SK-N-SH (cell line): ENCODE measurements around the gene DHX35. TPM values are rescaled to one million over a fixed set of nuclear protein-coding genes. Genes with fewer than 3 reads are reported as not detected.
A peak's percentile ranks its signal among the peaks of the same experiment; 100 is the strongest.

Experiments
- CTCF ChIA-PET: fragments of 300-600, 350-600 bp; formaldehyde crosslinking; extraction: SDS; loops from one replicate; lab custom pipeline; 2021; lab: Yijun Ruan, JAX
- POLR2A ChIA-PET: fragments of 350-600 bp; sonication (Branson Sonifier 250); formaldehyde crosslinking; extraction: SDS; loops from one replicate; lab custom pipeline; 2020; ENCODE audit warnings: antibody characterized with exemption, inconsistent platforms; lab: Yijun Ruan, JAX
- DNase-seq: peaks from one replicate; pipeline ENCODE4 v3.0.0; 2012
- H2AFZ ChIP-seq: fragments of 200-600 bp; sonication (generic); 2 replicates; pipeline ENCODE4 v1.8.1; 2016; ENCODE audit warnings: antibody characterized with exemption, mild to moderate bottlenecking, low read depth
- H3F3A ChIP-seq: fragments of 200-600 bp; sonication (generic); replicated peaks from 2 replicates; pipeline ENCODE3; 2016; ENCODE audit warnings: antibody characterized with exemption, mild to moderate bottlenecking; ENCODE audit not compliant: insufficient read depth
- H3K27ac ChIP-seq, 2 experiments: fragments of 200-500 bp in 1 of 2; fragments of 200-600 bp in 1 of 2; sonication (Bioruptor generic) in 1 of 2; sonication (generic), shearing (Covaris generic) in 1 of 2; 2 replicates each; pipeline versions ENCODE4 v1.5.1 to v1.6.1; 2014 to 2016; ENCODE audit warnings: low read depth in 2 of 2, inconsistent platforms in 1 of 2, low read length in 1 of 2, mild to moderate bottlenecking in 1 of 2, mixed read lengths in 1 of 2
- H3K27me3 ChIP-seq: fragments of 200-600 bp; sonication (generic), shearing (Covaris generic); 2 replicates; pipeline ENCODE4 v1.6.1; 2016; ENCODE audit warnings: mixed run types; ENCODE audit not compliant: insufficient read depth
- H3K36me3 ChIP-seq, 2 experiments: fragments of 200-500 bp in 1 of 2; fragments of 200-600 bp in 1 of 2; sonication (Bioruptor generic) in 1 of 2; sonication (generic) in 1 of 2; replicated peaks in 1 of 2; 2 replicates each; pipeline versions ENCODE3 to v1.5.1; 2014 to 2016; ENCODE audit warnings: low read length in 1 of 2, mild to moderate bottlenecking in 1 of 2; ENCODE audit not compliant: insufficient read depth in 2 of 2, control insufficient read depth in 1 of 2
- H3K4me1 ChIP-seq, 2 experiments: fragments of 200-500 bp in 1 of 2; fragments of 200-600 bp in 1 of 2; sonication (Bioruptor generic) in 1 of 2; sonication (generic), shearing (Covaris generic) in 1 of 2; 2 replicates each; pipeline versions ENCODE4 v1.5.1 to v1.6.1; 2014 to 2016; ENCODE audit warnings: low read depth in 1 of 2, low read length in 1 of 2, mixed run types in 1 of 2; ENCODE audit not compliant: insufficient read depth in 2 of 2, control insufficient read depth in 1 of 2
- H3K4me2 ChIP-seq: fragments of 200-600 bp; sonication (generic), shearing (Covaris generic); 2 replicates; pipeline ENCODE4 v1.6.1; 2017; ENCODE audit warnings: mixed run types
- H3K4me3 ChIP-seq, 2 experiments: fragments of 200-500 bp in 1 of 2; fragments of 200-600 bp in 1 of 2; sonication (Bioruptor generic) in 1 of 2; sonication (generic), shearing (Covaris generic) in 1 of 2; 2 replicates each; pipeline versions ENCODE4 v1.5.1 to v1.8.1; 2014 to 2016; ENCODE audit warnings: low read depth in 2 of 2, inconsistent platforms in 1 of 2, low read length in 1 of 2, mild to moderate bottlenecking in 1 of 2, mixed read lengths in 1 of 2, moderate library complexity in 1 of 2
- H3K79me2 ChIP-seq: fragments of 200-600 bp; sonication (generic); 2 replicates; pipeline ENCODE4 v1.8.1; 2017; ENCODE audit warnings: mild to moderate bottlenecking; ENCODE audit not compliant: insufficient read depth
- H3K9ac ChIP-seq: fragments of 200-600 bp; sonication (generic); 2 replicates; pipeline ENCODE4 v1.6.1; 2017; ENCODE audit warnings: mixed run types
- H3K9me2 ChIP-seq: fragments of 200-600 bp; sonication (generic); 2 replicates; pipeline ENCODE4 v1.6.1; 2017; ENCODE audit warnings: mixed run types
- H3K9me3 ChIP-seq: fragments of 200-600 bp; sonication (generic); 2 replicates; pipeline ENCODE4 v1.6.1; 2017; ENCODE audit warnings: mixed run types, mild to moderate bottlenecking, moderate library complexity
- H4K20me1 ChIP-seq: fragments of 200-600 bp; sonication (generic); 2 replicates; pipeline ENCODE4 v1.6.1; 2017; ENCODE audit warnings: mild to moderate bottlenecking, mixed run types; ENCODE audit not compliant: insufficient read depth
- CHD2 ChIP-seq: fragments of 150-350 bp; IDR thresholded peaks from 2 replicates; pipeline ENCODE4 v1.6.1; 2018; ENCODE audit warnings: low read length; ENCODE audit not compliant: partially characterized antibody
- EP300 ChIP-seq, 2 experiments: IDR thresholded peaks; 2 replicates each; pipeline versions ENCODE4 v1.4.0 to v1.6.1; 2012; ENCODE audit warnings: borderline replicate concordance in 1 of 2, low read depth in 1 of 2, low read length in 1 of 2
- EZH2phosphoT487 ChIP-seq: fragments of 200-600 bp; sonication (generic); IDR thresholded peaks from 2 replicates; pipeline ENCODE4 v1.6.1; 2017; ENCODE audit warnings: low read depth, mixed run types, mild to moderate bottlenecking, antibody characterized with exemption, moderate library complexity, borderline replicate concordance
- FOSL2 ChIP-seq: IDR thresholded peaks from 2 replicates; pipeline ENCODE4 v1.4.0; 2012; ENCODE audit warnings: low read depth, mild to moderate bottlenecking, moderate library complexity, borderline replicate concordance
- FOXJ3 ChIP-seq: sonication (generic); formaldehyde crosslinking; IDR thresholded peaks from 2 replicates; pipeline ENCODE4 v1.5.1; 2020; ENCODE audit warnings: mild to moderate bottlenecking, missing genetic modification reagents
- FOXM1 ChIP-seq: IDR thresholded peaks from 2 replicates; pipeline ENCODE4 v1.4.0; 2012; ENCODE audit warnings: low read depth, mild to moderate bottlenecking
- GABPA ChIP-seq: IDR thresholded peaks from 2 replicates; pipeline ENCODE4 v1.4.0; 2012; ENCODE audit warnings: low read depth, mild to moderate bottlenecking
- JUND ChIP-seq: IDR thresholded peaks from 2 replicates; pipeline ENCODE4 v1.4.0; 2012
- MXI1 ChIP-seq: IDR thresholded peaks from 2 replicates; pipeline ENCODE4 v1.6.1; 2012; ENCODE audit warnings: mild to moderate bottlenecking, low read depth, low read length, improper control_type of control experiment
- NFIC ChIP-seq: IDR thresholded peaks from 2 replicates; pipeline ENCODE4 v1.4.0; 2012; ENCODE audit warnings: borderline replicate concordance
- NRF1 ChIP-seq: IDR thresholded peaks from 2 replicates; pipeline ENCODE4 v1.6.1; 2012; ENCODE audit warnings: low read depth, mild to moderate bottlenecking, low read length
- POLR2AphosphoS5 ChIP-seq: IDR thresholded peaks from 2 replicates; pipeline ENCODE4 v1.6.1; 2012; ENCODE audit warnings: low read depth, low read length
- RAD21 ChIP-seq: IDR thresholded peaks from 2 replicates; pipeline ENCODE4 v1.6.1; 2012; ENCODE audit warnings: mild to moderate bottlenecking, low read length
- RCOR1 ChIP-seq: fragments of 150-350 bp; IDR thresholded peaks from 2 replicates; pipeline ENCODE4 v1.6.1; 2017; ENCODE audit warnings: antibody characterized with exemption, low read length
- RFX5 ChIP-seq: IDR thresholded peaks from 2 replicates; pipeline ENCODE4 v1.6.1; 2012; ENCODE audit warnings: mild to moderate bottlenecking, improper control_type of control experiment, low read length
- RXRA ChIP-seq: IDR thresholded peaks from 2 replicates; pipeline ENCODE4 v1.4.0; 2012; ENCODE audit warnings: low read depth, mild to moderate bottlenecking, borderline replicate concordance
- SIN3A ChIP-seq: IDR thresholded peaks from 2 replicates; pipeline ENCODE4 v1.6.1; 2012; ENCODE audit warnings: low read depth, mild to moderate bottlenecking, low read length, moderate library complexity, borderline replicate concordance
- TAF1 ChIP-seq: IDR thresholded peaks from 2 replicates; pipeline ENCODE4 v1.6.1; 2012; ENCODE audit warnings: low read depth, mild to moderate bottlenecking, low read length, moderate library complexity, borderline replicate concordance
- TCF12 ChIP-seq: IDR thresholded peaks from 2 replicates; pipeline ENCODE4 v1.4.0; 2012
- TEAD4 ChIP-seq: IDR thresholded peaks from 2 replicates; pipeline ENCODE4 v1.4.0; 2012; ENCODE audit warnings: mild to moderate bottlenecking, borderline replicate concordance; ENCODE audit not compliant: insufficient read depth
- USF2 ChIP-seq: fragments of 150-350 bp; IDR thresholded peaks from 2 replicates; pipeline ENCODE4 v1.6.1; 2017; ENCODE audit warnings: antibody characterized with exemption, low read length, low read depth, borderline replicate concordance
- YY1 ChIP-seq: IDR thresholded peaks from 2 replicates; pipeline ENCODE4 v1.4.0; 2012; ENCODE audit warnings: low read depth, mild to moderate bottlenecking
- WGBS: methylation state at CpG from one replicate; pipeline ENCODE4 v1.1.6; 2017; ENCODE audit warnings: low lambda C conversion rate; 5-methylcytosine and 5-hydroxymethylcytosine counted together
- polyA plus RNA-seq, 3 experiments: library from polyadenylated mRNA; depleted of rRNA; stranded (reverse); fragments of >200 nt; gene quantifications; 2 replicates each; pipeline ENCODE4 v1.2.3, GENCODE V29; 2012
- TF ChIP-seq, protein P1 (sequence below): IDR thresholded peaks from 2 replicates; pipeline ENCODE4 v1.6.1; 2012; ENCODE audit warnings: mild to moderate bottlenecking, low read depth, low read length, moderate library complexity
- TF ChIP-seq, protein P2 (sequence below): IDR thresholded peaks from 2 replicates; pipeline ENCODE4 v1.4.0; 2012; ENCODE audit warnings: low read depth
- TF ChIP-seq, protein P3 (sequence below): IDR thresholded peaks from 2 replicates; pipeline ENCODE4; 2012

Gene DHX35
- polyA plus RNA-seq, 1 of the 3 experiments (the other 2 are of a cell fraction) = 17.1 TPM

DNA sequence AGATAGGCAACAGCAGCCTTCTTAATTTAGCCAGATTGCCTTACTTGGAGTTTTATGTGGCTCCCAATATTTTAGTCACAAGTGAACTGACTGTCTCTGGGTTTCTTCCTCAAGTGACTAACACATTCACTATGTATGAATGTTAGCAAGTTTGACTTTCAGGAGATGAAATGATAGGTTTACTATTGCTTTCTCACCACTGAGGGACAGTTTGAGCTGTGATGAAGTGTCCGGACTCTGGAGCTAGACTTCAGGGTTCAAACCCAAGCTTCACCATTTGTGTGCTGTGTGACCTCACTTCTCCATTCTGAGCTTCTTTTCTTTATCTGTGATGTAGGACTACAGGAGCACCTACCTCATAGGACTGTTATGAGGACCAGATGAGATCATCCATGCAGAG, 8.2 kb downstream of the DHX35 start:
- Histone ChIP-seq H3K27ac (peak overlapping the region in 1 of 2 experiments; percentile 90; a peak in 2 of 4 replicates), H3K9me2 (no peaks in the 10 kb centered on the region), H3K27me3 (no peaks in the 10 kb centered on the region), H3K79me2 (peaks cover 53% of the 10 kb centered on the region), H3K4me3 (no peak overlapping the region)
- TF ChIP-seq, protein P1, sequence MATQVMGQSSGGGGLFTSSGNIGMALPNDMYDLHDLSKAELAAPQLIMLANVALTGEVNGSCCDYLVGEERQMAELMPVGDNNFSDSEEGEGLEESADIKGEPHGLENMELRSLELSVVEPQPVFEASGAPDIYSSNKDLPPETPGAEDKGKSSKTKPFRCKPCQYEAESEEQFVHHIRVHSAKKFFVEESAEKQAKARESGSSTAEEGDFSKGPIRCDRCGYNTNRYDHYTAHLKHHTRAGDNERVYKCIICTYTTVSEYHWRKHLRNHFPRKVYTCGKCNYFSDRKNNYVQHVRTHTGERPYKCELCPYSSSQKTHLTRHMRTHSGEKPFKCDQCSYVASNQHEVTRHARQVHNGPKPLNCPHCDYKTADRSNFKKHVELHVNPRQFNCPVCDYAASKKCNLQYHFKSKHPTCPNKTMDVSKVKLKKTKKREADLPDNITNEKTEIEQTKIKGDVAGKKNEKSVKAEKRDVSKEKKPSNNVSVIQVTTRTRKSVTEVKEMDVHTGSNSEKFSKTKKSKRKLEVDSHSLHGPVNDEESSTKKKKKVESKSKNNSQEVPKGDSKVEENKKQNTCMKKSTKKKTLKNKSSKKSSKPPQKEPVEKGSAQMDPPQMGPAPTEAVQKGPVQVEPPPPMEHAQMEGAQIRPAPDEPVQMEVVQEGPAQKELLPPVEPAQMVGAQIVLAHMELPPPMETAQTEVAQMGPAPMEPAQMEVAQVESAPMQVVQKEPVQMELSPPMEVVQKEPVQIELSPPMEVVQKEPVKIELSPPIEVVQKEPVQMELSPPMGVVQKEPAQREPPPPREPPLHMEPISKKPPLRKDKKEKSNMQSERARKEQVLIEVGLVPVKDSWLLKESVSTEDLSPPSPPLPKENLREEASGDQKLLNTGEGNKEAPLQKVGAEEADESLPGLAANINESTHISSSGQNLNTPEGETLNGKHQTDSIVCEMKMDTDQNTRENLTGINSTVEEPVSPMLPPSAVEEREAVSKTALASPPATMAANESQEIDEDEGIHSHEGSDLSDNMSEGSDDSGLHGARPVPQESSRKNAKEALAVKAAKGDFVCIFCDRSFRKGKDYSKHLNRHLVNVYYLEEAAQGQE = no peak
- TF ChIP-seq POLR2AphosphoS5 (peak; percentile 54; the same call in 1 of the 2 replicates), RCOR1 (no peak), GABPA (no peak), RFX5 (no peak), SIN3A (no peak), JUND (peak; percentile 72), EP300 (IDR thresholded peaks at IDR 0.05; ENCODE audit: borderline replicate concordance in 1 of 2, low read depth in 1 of 2, low read length in 1 of 2) (peak in 1 of 2 experiments; percentile 37; a peak in 1 of 4 replicates), USF2 (no peak), TAF1 (no peak), RAD21 (no peak), FOXJ3 (CRISPR knock-in tag) (no peak), FOXM1 (no peak), TEAD4 (peak; percentile 36; the same call in 1 of the 2 replicates), RXRA (no peak), CHD2 (no peak), FOSL2 (peak; percentile 69), NRF1 (no peak), TCF12 (peak; percentile 80), NFIC (peak; percentile 13; the same call in 1 of the 2 replicates), EZH2phosphoT487 (no peak), MXI1 (no peak), YY1 (no peak)
- TF ChIP-seq, protein P2, sequence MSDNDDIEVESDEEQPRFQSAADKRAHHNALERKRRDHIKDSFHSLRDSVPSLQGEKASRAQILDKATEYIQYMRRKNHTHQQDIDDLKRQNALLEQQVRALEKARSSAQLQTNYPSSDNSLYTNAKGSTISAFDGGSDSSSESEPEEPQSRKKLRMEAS = no peak
- TF ChIP-seq, protein P3, sequence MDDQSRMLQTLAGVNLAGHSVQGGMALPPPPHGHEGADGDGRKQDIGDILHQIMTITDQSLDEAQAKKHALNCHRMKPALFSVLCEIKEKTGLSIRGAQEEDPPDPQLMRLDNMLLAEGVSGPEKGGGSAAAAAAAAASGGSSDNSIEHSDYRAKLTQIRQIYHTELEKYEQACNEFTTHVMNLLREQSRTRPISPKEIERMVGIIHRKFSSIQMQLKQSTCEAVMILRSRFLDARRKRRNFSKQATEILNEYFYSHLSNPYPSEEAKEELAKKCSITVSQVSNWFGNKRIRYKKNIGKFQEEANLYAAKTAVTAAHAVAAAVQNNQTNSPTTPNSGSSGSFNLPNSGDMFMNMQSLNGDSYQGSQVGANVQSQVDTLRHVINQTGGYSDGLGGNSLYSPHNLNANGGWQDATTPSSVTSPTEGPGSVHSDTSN = peak; percentile 84
- TF ChIP-seq, all 33 proteins: peak for 8
- POLR2A ChIA-PET = no interaction called here
- CTCF ChIA-PET = interaction anchor here (1.0 kb wide), 1 partner anchor 139 kb away, joined by 3 read pairs; no protein-coding TSS in a partner anchor
- Histone ChIP-seq H3K9ac (peak overlapping the region; percentile 47; the same call in 1 of the 2 replicates), H3F3A (peaks cover 11% of the 10 kb centered on the region), H3K9me3 (no peaks in the 10 kb centered on the region), H2AFZ (no peak overlapping the region), H3K4me1 (peaks cover 0 to 24% of the 10 kb centered on the region in 2 experiments; a peak in 1 of 4 replicates), H3K36me3 (peaks cover 19 to 33% of the 10 kb centered on the region in 2 experiments), H3K4me2 (peak overlapping the region; percentile 59), H4K20me1 (no peaks in the 10 kb centered on the region)
- 46% methylated on average over 1 of the region's 1 CpG for WGBS
- no peak for DNase-seq
